Measurements from ENCODE around the gene OSBPL10. TPM values are rescaled to one million over a fixed set of nuclear protein-coding genes. Genes with fewer than 3 reads are reported as not detected.

The OSBPL10 gene
- total and polyA plus RNA-seq, 2 of the 8 experiments (the other 6 are each of a cell fraction or from before 2014, with no cell fraction given) = 26.2 to 86.7 TPM

- H3K23me2 ChIP-seq (ENCODE audit: low read depth, low read length) = peaks cover 4% of the 10 kb centered on the region
- ChIA-PET POLR2A (ENCODE audit: partially characterized antibody) (no interaction called here), CTCF (ENCODE audit: partially characterized antibody) (no interaction called here)
- no peak overlapping the region for H2BK12ac ChIP-seq (ENCODE audit: low read depth, low read length)
- 83% methylated on average over 5 of the region's 5 CpGs; no CpG with 5 or more reads in 1 of the 2 experiments for WGBS, 2 experiments (ENCODE audit: extremely low coverage in 1 of 2, insufficient coverage in 1 of 2, insufficient read length in 1 of 2, insufficient replicate concordance in 2 of 2, low coverage in 1 of 2, low lambda C conversion rate in 2 of 2, missing lambda C conversion rate in 1 of 2)
- no peak for FAIRE-seq
- H3K4me1 ChIP-seq (replicated peaks in 1 of 4; ENCODE audit: control insufficient read depth in 3 of 4, insufficient read depth in 4 of 4, low read length in 3 of 4) = peaks cover 0 to 12% (median 4%) of the 10 kb centered on the region in 4 experiments; a peak in 3 of 7 replicates
- H4K91ac ChIP-seq (replicated peaks; ENCODE audit: insufficient read length, low read length) = no peak overlapping the region
- no peaks in the 10 kb centered on the region for H3K9me3 ChIP-seq (ENCODE audit: insufficient read depth in 2 of 2, low read depth in 1 of 2, low read length in 1 of 2)
- H4K20me1 ChIP-seq (replicated peaks in 1 of 2; ENCODE audit: control insufficient read depth in 1 of 2, insufficient read depth in 2 of 2, low read length in 2 of 2) = no peaks in the 10 kb centered on the region
- no peak overlapping the region for H3K56ac ChIP-seq (replicated peaks; ENCODE audit: insufficient read length, low read depth, low read length)
- peak overlapping the region; percentile 59 to 74 for H3K4me2 ChIP-seq (ENCODE audit: insufficient read depth in 1 of 2, low read depth in 2 of 2, low read length in 2 of 2)
- peaks cover 24 to 61% of the 10 kb centered on the region in 2 experiments for H3K79me2 ChIP-seq (ENCODE audit: control insufficient read depth in 1 of 2, insufficient read depth in 2 of 2, low read length in 2 of 2)
- no peak overlapping the region for H2AFZ ChIP-seq (ENCODE audit: low read length)
- H3K9ac ChIP-seq (replicated peaks in 1 of 4; ENCODE audit: extremely low read depth in 1 of 4, low read depth in 3 of 4, low read length in 3 of 4) = no peak overlapping the region
- H3K4ac ChIP-seq (replicated peaks; ENCODE audit: insufficient read length, low read depth, low read length) = no peak overlapping the region
- H2AK5ac ChIP-seq (ENCODE audit: low read depth, low read length) = no peak overlapping the region
- DNase-seq (ENCODE audit: low read depth in 1 of 2, low spot score in 2 of 2) = no peak
- no peak overlapping the region for H2BK120ac ChIP-seq (replicated peaks; ENCODE audit: low read depth, low read length)
- peaks cover 2% of the 10 kb centered on the region; the same call in 1 of the 2 replicates for H3K79me1 ChIP-seq (ENCODE audit: low read depth, low read length)
- no peak overlapping the region for H3K18ac ChIP-seq (ENCODE audit: extremely low read depth, low read length)
- peaks cover 0 to 5% (median 0%) of the 10 kb centered on the region in 4 experiments; a peak in 3 of 8 replicates for H3K36me3 ChIP-seq (ENCODE audit: control insufficient read depth in 2 of 4, insufficient read depth in 4 of 4, low read length in 3 of 4)
- H2BK15ac ChIP-seq (ENCODE audit: low read length) = no peak overlapping the region
- no peak overlapping the region for H2BK20ac ChIP-seq (ENCODE audit: low read length)
- no peak overlapping the region for H2BK5ac ChIP-seq (ENCODE audit: low read depth, low read length)
- H3K4me3 ChIP-seq (ENCODE audit: extremely low read depth in 1 of 4, insufficient read depth in 2 of 4, low read depth in 3 of 4, low read length in 4 of 4) = peak overlapping the region in 2 of 4 experiments; percentile 71 to 87; a peak in 3 of 8 replicates
- TF ChIP-seq TCF12 (IDR thresholded peaks at IDR 0.05; ENCODE audit: low read depth, low read length) = no peak
- no peak for TF ChIP-seq BCL11A (IDR thresholded peaks at IDR 0.05; ENCODE audit: low read depth in 2 of 2, low read length in 2 of 2)
- no peak for TF ChIP-seq MAFK (IDR thresholded peaks at IDR 0.05; ENCODE audit: low read depth, low read length)
- TF ChIP-seq GABPA (IDR thresholded peaks at IDR 0.05; ENCODE audit: borderline replicate concordance, insufficient read depth, low read length) = no peak
- TF ChIP-seq NANOG (IDR thresholded peaks at IDR 0.05; ENCODE audit: insufficient read depth, low read depth, low read length, poor library complexity, severe bottlenecking) = no peak
- no peak for TF ChIP-seq SIX5 (IDR thresholded peaks at IDR 0.05; ENCODE audit: low read depth, low read length)
- no peak for TF ChIP-seq TBP (IDR thresholded peaks at IDR 0.05; ENCODE audit: low read depth, low read length)
- TF ChIP-seq CEBPB (IDR thresholded peaks at IDR 0.05; ENCODE audit: low read depth, low read length) = no peak
- TF ChIP-seq NRF1 (IDR thresholded peaks at IDR 0.05; ENCODE audit: low read depth, low read length) = no peak
- no peak for TF ChIP-seq ZNF274 (IDR thresholded peaks at IDR 0.05; ENCODE audit: borderline replicate concordance, extremely low read depth, low read length)
- no peak overlapping the region for H3K14ac ChIP-seq (ENCODE audit: insufficient read length)
- H4K5ac ChIP-seq (ENCODE audit: insufficient read length, low read depth, low read length) = no peak overlapping the region
- no peak overlapping the region for H3K27ac ChIP-seq (ENCODE audit: low read depth, low read length)
- H3K27me3 ChIP-seq (replicated peaks in 1 of 4; ENCODE audit: control insufficient read depth in 3 of 4, extremely low read depth in 1 of 4, insufficient read depth in 3 of 4, low read length in 3 of 4) = no peaks in the 10 kb centered on the region; a peak in 1 of 7 replicates
- H4K8ac ChIP-seq (ENCODE audit: extremely low read depth, insufficient read depth, low read length) = no peak overlapping the region
- no peak overlapping the region for H3K23ac ChIP-seq (ENCODE audit: insufficient read length)
These were observed 1.9 kb downstream of the OSBPL10 start for GRCh38 chr3:31979001-31979697.
